ENCODE data around the gene KIAA1755. TPM values are rescaled to one million over a fixed set of nuclear protein-coding genes. Genes with fewer than 3 reads are reported as not detected.

Gene KIAA1755
- total RNA-seq, 1 donor from 2014 or later = 0.06 TPM

DNA sequence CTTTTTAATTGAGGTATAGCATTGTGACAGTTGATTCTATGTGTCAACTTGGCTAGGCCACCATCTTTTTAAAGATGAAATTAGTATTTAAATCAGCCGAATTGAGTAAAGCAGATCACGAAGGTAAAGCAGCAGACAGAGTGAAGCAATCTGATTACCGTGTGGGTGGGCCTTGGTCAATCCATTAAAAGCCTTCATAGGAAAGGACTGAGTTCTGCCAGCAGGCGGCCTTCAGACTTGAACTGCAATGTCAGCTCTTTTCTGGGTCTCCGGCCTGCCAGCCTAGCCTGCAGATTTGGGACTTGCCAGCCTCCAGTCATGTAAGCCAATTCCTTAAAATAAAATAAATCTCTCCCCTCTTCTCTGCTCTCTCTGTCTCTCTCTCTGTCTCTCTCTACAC, 73.0 kb downstream of the KIAA1755 start:
- DNase-seq (ENCODE audit: low read depth) = no peak
- TF ChIP-seq, protein P1, sequence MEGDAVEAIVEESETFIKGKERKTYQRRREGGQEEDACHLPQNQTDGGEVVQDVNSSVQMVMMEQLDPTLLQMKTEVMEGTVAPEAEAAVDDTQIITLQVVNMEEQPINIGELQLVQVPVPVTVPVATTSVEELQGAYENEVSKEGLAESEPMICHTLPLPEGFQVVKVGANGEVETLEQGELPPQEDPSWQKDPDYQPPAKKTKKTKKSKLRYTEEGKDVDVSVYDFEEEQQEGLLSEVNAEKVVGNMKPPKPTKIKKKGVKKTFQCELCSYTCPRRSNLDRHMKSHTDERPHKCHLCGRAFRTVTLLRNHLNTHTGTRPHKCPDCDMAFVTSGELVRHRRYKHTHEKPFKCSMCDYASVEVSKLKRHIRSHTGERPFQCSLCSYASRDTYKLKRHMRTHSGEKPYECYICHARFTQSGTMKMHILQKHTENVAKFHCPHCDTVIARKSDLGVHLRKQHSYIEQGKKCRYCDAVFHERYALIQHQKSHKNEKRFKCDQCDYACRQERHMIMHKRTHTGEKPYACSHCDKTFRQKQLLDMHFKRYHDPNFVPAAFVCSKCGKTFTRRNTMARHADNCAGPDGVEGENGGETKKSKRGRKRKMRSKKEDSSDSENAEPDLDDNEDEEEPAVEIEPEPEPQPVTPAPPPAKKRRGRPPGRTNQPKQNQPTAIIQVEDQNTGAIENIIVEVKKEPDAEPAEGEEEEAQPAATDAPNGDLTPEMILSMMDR (conservative IDR thresholded peaks at IDR 0.05; ENCODE audit: low read depth, low read length) = peak; percentile 32
- no peak overlapping the region for H3K4me3 ChIP-seq (ENCODE audit: low read depth, low read length)

DNA sequence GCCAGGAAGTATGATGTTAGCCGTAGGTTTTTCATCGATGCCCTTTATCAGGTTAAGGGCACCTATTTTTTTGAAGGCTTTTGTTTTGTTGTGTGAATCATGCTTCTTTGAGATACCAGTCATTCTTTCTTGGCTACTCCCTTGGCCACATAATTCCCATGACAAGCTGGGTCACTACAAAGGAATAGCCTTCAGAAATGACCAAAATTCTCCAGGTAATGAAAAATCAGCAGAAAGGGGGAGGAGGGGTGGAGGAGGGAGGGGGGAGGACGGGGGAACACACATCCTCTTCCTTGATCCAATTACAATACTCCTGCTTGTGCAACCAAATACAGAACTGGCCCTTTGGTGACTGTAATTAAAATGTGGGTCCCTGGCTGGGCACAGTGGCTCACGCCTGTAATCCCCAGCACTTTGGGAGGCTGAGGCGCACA, 73.7 kb downstream of the KIAA1755 start:
- DNase-seq (ENCODE audit: low read depth) = no peak
- TF ChIP-seq, protein P1 (conservative IDR thresholded peaks at IDR 0.05; ENCODE audit: low read depth, low read length) = no peak
- no peak overlapping the region for H3K4me3 ChIP-seq (ENCODE audit: low read depth, low read length)

DNA sequence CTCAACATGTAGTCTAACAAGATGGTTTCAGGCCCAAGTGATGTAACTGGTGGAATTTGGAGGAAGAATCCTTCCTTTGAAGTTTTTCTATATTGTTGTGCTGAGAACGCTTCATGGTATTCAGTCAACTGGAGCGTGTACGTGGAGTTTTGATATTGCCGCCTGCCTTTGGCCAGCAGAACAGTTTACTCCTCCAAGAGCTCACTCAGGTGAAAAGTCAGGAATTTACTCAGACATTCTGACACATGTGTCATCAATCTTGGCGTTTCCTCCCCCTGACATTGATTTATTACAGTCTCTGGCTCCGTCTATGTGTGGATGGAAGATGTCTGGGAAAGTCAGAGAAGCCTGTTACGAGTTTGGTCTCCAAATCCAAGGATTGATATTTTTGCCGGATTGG, 76.4 kb downstream of the KIAA1755 start:
- TF ChIP-seq, protein P1 (conservative IDR thresholded peaks at IDR 0.05; ENCODE audit: low read depth, low read length) = no peak
- peak; percentile 86 for DNase-seq (ENCODE audit: low read depth)
- H3K4me3 ChIP-seq (ENCODE audit: low read depth, low read length) = no peak overlapping the region

DNA sequence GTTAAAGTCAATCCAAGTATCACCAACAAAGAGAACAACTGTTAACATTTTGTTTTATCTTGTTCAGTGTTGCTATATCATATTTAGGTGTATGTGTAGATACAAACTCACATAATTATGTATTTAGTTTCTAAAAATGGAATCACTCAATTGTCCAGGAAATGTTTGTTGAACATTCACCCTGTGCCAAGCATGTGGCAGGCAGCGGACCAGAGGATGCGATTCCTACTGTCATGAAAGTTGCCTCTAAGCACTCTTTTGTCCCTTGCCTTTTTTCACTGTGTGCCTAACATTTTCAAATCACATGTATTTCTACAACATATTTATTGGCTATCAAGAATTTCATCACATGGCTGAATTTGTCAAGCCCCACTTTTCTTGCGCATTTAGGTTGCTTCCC, 78.6 kb downstream of the KIAA1755 start:
- TF ChIP-seq, protein P1 (conservative IDR thresholded peaks at IDR 0.05; ENCODE audit: low read depth, low read length) = no peak
- DNase-seq (ENCODE audit: low read depth) = no peak
- H3K4me3 ChIP-seq (ENCODE audit: low read depth, low read length) = no peak overlapping the region

DNA sequence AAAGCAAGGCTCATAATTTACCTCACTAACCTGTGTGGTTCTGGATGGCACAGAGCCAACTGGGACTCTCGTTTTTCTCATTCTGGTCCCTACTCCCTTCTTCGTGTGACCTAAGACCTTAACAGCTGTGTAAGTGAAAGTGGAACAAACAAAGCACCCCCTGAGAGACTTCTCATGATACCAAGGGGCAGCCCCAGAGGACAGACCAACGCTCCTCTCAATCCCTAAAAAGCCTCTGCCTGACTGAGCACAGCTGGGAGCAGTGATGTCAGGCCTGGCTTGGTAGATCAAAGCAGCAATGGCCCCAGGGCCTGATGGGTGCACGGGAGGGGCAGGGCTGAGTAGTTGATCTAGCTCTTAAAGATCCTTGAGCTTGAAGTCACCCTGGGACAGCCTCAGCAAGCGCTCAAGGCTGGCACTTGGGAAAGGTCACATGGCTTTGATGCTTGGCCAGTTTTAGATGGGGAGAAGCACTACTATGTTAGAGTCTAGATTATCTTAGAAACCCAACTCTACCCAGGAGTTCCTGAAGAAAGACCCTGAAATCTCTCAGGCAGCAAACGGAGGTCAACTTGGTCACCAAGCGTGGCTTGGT, 79.2 kb downstream of the KIAA1755 start:
- no peak for DNase-seq (ENCODE audit: low read depth)
- TF ChIP-seq, protein P1 (conservative IDR thresholded peaks at IDR 0.05; ENCODE audit: low read depth, low read length) = no peak

DNA sequence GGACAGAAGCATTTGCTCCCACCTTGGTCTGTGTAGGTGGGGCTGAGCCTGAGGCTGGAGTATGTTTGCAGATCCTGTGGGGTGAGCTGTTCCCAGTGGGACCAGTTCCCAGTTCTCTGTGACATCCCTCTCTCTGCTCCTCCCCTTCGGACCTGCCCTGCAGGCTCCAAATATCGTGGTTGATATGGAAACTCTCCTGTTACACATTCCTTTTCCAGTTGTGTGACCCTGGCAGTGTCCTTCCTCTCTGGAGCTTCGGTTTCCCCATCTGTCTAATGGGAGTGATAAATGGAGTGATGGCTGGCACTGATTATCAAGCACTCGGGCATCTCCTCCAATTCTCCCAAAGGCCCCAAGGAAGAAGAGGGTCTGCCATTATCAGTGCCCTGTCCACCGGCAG, 79.8 kb downstream of the KIAA1755 start:
- TF ChIP-seq, protein P1 (conservative IDR thresholded peaks at IDR 0.05; ENCODE audit: low read depth, low read length) = no peak
- H3K4me3 ChIP-seq (ENCODE audit: low read depth, low read length) = no peak overlapping the region
- DNase-seq (ENCODE audit: low read depth) = no peak

More for the DNA sequence above, 79.2 kb downstream of the KIAA1755 start:
- no peak overlapping the region for H3K4me3 ChIP-seq (ENCODE audit: low read depth, low read length)

DNA sequence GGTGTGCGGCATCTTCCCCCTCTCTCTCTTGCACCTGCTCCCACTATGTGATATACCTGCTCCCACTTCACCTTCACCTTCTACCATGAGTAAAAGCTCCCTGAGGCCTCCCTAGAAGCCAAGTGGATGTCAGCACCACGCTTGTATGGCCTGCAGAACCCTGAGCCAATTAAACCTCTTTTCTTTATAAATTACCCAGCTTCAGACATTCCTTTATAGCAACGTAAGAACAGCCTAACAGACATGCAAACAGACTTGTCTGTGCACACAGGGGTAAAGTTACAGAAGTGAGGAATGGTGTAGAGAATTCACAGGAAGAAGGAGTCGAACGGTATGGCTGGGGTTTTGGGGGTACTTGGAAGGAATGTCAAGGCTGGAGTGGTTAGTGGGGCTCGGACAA, 80.7 kb downstream of the KIAA1755 start:
- DNase-seq (ENCODE audit: low read depth) = no peak
- TF ChIP-seq, protein P1 (conservative IDR thresholded peaks at IDR 0.05; ENCODE audit: low read depth, low read length) = no peak
- no peak overlapping the region for H3K4me3 ChIP-seq (ENCODE audit: low read depth, low read length)
